Activated T-cell treated with anti-CD3 and anti-CD28 coated beads for 24 hours (primary cell): ENCODE results near the gene NUDT5.
"Not testable (repeated sequence)": the region's sequence is repeated elsewhere in the genome, so short reads cannot be mapped to it uniquely, and the experiment has no call there.

Experiments
- DNase-seq: peaks from one replicate; pipeline ENCODE4 v3.0.0-alpha.2; 2020; ENCODE audit warnings: low read depth

NUDT5 gene

DNA sequence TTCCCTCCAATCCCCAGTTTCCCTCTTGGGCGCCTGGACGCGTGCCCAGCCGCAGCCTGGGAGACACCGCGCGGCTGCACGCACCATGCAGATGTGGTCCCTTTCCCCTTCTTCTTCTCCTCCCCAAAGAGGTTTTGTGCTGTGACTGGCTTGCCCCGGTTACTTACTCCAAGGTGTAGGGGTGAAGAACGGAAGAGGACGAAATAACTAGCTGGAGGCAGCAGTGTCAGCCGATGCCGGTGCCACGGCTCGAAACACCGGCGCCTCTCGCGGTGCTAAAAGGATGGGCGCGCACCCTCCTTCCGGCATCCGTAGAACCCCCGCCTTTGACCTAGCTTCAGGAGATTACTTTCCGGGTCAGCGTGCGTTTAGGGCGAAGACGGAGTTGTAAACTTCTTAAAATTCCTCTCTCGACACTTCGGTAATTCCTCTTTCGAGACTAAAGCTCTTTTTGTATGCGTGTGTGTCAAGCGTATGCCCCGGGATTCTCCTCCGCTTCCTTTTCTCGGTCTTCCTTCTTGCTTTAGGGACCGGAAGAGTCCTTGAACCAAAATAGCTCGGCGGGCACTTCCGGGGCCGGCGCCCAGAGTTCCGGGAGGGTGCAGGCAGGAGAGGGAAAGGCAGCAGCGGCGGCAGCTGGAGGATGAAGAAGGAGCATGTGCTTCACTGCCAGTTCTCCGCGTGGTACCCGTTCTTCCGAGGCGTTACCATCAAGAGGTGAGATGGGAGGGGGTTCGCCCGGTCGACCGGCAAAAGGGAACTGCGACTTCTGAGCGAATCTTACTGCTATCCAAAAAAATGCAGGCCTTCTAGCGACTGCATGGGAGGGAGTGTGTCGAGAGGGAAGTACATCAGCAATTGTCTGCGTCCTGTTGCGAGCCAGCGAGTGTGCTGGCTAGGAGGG, at the start of gene NUDT5, which contains the start of gene CDC123:
NUDT5 (minus strand) TSS at position 289 of the 904 bp plus-strand sequence. CDS start 9,600 bp downstream, outside the sequence.
CDC123 (plus strand) TSS at position 586 of the 904 bp plus-strand sequence; CDS start at position 644, 58 bp downstream.
- DNase-seq: peak; percentile 80

DNA sequence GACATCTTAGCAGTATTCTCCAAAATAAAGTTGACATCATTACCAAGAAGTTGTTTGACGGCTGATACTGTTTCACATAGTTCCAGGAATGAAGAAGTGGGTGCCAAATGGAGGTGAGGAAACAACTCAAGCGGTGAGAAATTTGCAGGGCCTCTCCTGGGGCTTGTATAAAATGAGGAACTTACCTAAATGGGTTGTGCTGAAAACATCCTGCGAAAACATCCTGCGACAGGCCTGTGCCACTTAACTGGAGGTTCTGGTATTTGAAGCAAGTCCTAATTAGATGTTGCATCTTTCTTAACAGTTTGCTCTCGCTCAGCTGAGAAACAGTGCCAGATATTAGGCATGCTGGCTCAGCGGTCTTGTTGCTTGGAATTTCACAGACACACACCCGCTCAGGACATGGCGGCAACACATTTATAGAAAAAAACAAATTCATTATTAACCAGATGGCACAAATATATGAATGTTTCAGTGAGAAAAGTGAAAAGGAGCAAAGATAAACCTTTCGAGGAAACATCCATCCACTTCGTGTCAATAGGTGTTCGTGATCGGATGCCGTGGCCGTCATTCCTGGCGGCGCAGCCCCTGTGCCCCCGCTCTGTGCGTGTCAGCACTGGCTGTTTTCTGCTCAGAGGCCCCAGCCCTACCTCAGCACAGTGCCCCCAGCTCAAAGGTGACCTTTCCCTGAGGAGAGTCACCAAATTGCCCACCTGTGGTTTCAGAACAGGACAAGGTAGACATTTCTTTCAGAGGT, 48.4 kb upstream of the NUDT5 start:
- DNase-seq: no peak

DNA sequence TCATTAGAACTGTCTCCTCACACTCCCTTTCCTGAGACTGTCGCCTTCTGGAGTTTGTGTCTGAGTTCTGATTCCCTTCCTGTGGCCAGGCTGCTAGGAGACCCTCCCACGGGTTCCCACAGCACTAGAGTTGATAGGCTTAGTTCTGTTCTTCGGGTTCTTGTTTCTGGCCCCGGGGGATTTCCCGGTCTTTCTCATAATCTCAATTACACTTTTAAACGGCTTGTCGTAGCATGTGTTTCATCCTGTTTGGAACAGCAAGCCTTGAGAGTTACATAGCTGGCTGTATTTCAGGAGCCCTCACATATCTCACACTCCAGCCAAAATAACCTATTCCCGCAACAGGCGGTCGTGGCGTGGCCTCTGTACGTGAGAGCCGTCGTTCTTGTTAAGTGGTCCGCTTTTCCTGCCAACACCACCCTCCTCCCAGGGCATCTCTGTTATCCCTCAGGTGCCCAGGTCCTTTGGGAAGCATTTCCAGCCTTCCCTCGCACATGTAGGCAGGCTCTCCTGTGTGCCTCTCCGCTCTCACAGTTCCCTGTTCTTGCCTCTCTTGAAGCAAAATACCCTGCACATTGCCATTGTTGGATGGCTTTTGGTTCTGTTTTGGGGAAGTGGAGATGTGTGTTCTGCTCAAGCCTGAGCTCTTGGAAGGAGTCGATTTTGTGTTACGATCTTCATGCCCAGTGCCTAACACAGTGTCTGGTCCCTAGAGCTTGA, 46.3 kb upstream of the NUDT5 start:
- DNase-seq: peak; percentile 24

DNA sequence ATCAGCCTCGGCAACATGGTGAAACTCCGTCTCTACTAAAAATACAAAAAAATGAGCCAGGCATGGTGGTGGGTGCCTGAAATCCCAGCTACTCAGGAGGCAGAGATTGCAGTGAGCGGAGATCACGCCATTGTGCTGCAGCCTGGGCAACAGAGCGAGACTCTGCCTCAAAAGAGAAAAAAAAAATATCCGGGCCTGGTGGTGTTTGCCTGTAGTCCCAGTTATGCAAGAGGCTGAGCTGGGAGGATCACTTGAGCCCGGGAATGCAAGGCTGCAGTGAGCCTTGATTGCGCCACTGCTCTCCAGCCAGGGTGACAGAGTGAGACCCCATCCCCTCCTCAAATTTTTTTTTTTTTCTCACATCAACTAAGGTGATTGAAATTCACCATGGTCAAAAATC, 43.1 kb upstream of the NUDT5 start:
- no peak for DNase-seq

DNA sequence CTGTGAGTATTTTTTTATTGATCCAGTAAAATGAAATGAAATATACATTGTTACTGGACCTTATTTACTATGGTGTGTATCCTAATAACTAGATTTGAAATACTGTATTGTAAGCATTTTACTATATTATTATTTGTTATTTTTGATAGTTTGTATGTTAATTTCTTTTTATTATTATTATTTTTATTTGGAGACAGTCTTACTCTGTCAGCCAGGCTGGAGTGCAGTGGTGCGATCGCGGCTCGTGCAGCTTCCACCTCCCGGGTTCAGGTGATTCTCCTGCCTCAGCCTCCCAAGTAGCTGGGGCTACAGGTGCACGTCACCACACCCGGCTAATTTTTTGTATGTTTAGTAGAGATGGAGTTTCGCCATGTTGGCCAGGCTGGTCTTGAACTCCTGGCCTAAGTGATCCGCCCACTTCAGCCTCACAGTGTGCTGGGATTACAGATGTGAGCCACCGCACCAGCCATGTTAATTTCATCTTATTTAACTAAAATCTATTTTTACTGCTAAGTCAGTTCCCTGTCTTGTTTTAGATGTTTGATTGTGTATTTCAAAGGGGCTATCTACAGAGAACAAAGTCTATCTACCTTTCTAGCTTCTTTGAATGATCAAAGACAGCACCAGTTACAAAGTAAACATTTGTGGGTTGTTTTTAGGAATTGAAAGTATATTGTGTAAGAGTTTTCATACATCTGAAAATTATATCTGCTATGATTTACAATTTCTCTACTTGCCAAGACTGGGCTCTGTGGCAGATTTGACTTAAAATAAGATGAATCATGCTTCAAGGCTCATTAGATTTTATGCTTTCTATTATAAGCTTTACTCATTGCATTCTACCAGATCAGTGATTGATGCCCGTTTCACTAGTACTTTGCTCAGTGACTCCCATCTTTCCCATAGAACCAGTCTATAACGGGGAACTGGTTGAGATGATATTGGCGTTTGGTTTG, 41.9 kb upstream of the NUDT5 start:
- no peak for DNase-seq

DNA sequence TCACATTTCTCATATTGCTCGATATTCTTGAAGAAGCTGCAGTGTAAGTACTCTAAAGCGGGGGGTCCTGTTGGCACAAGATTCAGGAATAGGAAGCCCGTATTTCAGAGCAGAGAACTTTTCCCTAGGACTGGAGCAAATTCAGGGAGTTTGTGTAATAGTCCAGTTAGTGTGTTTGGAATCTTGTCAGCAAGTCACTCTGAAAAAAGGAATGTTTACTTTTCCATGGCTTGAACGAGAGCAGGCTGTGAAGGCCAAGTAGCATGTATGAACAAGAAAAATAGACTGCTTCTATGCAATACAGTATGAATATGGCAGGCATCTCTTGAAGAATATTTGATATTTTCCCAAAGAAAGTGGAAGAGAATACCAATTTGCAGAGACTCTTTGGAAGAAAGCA, 40.1 kb upstream of the NUDT5 start:
- no peak for DNase-seq

DNA sequence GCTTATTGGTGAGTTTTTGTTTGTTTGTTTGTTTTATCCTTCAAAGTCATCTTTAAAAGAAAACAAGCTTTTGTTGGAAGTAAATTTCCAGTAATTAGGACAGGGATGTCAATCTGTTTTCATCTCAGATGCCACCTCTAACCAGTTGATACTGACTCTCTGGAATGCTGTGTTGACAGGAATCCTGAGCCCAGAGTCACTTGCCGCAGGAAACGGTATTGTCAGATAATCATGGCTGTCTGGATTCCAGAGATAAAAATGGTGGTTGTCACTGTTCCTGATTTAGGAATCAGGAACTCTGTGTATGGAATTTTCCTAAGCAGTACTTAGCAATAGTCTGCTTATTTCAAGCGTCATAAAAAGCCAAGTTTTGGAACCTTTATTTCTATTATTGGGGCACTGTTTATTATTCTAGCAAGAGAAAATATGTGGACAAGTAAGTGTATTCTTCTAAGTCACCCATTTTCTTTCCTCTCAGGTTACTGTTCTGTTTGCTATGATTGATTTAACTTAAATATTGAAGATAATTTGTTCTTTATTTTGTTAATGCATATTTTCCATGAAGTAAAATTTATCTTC, 39.5 kb upstream of the NUDT5 start:
- no peak for DNase-seq

DNA sequence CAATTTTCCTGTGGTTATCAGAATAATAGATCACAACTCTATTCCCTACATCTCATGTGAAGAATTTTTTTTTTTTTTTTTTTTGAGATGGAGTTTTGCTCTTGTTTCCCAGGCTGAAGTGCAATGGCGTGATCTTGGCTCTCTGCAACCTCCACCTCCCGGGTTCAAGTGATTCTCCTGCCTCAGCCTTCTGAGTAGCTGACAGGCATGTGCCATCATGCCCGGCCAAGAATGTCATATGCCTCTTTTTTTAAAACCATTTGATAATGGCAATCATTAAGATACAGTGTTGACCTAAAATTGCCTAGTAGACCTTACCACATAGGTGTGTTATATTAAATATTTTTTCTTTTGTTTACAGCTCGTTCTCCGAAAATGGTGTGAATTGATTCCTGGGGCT, 39.0 kb upstream of the NUDT5 start:
- DNase-seq: not testable (repeated sequence)

DNA sequence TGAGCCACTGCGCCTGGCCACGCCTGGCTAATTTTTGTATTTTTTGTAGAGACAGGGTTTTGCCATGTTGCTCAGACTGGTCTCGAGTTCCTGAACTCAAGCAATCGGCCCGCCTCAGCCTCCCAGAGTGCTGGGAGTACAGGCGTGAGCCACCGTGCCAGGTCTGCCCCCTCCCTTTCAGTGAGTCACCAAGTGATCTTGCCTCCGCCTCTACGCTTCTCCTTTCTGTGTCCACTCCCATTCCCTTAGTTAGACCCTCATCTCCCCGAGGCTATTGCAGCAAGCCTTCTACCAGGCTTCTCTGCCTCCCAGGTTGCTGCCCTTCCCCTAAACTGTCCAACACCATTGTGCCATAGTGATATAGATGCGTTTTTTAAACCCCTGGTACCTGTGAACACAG, 33.2 kb upstream of the NUDT5 start:
- DNase-seq: no peak

DNA sequence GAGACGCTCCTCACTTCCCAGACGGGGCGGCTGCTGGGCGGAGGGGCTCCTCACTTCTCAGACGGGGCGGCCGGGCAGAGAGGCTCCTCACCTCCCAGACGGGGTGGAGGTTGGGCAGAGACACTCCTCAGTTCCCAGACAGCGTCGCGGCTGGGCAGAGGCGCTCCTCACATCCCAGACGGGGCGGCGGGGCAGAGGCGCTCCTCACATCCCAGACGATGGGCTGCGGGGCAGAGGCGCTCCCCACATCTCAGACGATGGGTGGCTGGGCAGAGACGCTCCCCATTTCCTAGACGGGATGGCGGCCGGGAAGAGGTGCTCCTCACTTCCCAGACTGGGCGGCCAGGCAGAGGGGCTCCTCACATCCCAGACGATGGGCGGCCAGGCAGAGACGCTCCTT, 30.7 kb upstream of the NUDT5 start:
- not testable (repeated sequence) for DNase-seq

DNA sequence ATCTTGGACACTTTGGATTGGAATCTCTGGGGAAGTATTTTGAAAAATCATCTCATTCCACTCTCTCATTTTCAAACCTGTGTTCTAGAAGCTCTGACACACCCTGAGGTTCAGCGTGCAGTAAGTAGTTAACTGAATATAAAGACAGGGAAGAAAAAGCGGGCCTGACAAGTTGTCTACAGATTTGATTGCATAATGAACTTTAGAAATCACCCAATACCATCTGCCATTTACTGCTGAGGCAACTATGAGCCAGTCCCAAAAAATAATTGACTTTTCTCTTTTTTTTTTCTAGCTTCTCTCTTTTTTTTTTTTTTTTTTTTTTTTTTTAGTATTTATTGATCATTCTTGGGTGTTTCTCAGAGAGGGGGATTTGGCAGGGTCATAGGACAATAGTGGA, 29.8 kb upstream of the NUDT5 start:
- no peak for DNase-seq

DNA sequence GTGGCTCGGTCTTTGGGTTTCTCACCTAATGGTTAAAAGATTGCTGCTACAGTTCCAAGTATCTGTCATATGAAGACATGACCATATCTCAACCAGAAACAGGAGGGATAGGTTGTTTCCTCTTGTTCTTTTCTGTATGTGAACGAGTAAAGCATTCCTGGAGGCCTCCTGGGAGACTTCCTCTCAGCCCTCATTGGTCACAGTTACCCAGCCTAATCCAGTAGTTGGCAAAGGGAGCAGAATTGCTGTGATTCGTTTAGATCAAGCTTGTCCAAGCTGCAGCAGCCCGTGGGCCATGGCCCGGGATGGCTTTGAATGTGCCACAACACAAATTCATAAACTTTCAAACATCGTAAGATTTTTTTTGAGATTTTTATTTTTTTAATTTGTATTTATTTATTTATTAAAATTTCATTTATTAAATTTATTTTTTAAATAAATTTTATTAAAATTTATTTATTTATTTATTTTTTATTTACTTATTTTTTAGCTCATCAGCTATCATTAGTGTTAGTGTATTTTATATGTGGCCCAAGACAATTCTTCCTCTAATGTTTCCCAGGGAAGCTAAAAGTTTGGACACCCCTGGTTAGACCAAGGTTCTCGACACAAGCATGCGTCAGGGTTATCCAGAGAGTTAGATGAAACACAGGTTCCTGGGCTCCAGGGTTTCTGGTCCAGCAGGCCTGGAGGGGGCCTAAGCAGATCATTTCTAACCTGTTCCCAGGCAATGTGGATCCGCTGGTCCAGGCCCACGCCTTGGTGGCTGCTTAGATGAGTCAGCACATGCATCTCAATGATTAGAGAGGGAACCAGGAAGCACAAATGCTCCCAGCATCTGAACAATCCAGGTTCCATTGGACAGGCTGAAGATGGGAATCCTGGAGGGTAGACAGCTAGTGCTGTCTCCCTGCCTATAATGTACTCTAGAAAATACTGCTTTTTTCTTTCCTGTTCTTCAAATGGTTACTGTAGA, 25.9 kb upstream of the NUDT5 start:
- no peak for DNase-seq

DNA sequence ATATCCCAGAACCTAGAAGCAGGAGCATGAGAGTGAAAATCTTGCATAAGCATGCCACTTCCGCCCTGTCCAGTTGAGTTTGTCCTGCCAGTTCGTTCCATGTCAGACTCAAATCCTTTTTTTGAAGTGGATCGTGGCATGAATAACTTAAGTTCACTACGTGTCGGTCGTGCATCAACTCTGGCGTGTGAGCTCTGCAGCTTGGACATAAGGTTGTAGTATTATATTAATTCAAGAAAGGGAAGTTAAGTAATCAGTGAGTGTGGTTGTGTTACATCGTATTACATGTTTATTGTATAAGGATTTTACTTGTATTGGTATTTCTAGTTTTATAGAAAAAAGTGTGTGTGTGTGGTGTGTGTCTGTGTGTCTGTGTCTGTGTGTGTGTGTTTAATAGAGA, 23.3 kb upstream of the NUDT5 start:
- DNase-seq: no peak

DNA sequence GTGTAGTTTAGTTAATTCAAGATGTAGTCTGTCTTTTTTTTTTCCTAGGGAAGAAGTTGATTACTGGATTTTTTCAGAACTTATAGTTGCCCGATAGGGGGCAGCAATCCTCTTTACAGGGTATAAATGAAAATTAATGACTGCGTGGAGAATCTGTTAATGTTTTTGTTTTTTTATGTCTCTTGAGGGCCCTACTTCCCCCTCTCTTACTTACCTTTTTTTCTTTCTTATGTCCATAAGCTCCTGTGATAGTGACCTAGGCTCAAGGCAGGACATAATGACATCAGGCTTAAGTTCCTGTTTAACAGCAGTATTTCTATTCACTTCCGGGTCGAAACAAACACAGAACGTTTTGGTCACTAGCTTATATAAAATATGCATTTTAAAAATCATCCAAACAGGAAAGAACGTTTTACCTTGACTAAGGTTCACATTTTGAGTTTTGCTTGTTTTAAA, 19.1 kb upstream of the NUDT5 start:
- DNase-seq: peak; percentile 23

DNA sequence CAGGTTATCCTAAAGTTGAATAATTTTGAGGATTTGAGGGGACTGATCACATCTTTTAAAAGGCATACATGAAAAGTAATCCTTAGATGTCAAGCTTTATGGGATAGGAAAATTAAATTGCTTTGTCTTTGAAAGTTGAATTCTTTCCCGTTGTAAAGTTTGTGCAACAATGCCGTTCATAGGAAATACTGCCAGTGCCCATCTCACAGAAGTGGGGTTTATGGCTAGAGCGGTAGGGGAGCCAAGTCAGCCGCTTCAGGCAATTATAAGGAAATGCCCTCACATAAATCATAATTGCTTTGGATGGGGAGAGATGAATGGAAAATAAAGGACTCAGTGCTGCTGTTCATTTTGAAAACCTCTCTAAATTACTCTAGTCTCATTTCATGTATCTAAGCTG, 18.4 kb upstream of the NUDT5 start:
- no peak for DNase-seq

DNA sequence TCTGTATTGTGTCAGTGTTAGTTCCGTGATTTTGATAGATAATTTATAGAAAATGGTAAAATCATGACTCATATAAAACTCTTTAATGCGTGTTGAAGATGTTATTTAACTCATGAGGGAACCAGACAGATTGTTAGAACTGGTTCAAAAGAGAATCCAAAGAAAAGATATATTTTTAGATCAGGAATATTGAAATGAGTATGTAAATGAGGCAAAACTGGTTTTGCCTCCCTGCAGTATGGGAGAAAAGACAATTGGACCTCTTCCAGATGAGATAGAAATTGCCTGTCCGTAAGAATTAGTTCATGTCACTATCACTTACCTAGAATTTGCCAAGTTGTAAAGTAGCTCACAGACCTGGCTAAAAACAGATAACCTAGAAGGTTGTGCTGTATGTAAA, 17.9 kb upstream of the NUDT5 start:
- no peak for DNase-seq

DNA sequence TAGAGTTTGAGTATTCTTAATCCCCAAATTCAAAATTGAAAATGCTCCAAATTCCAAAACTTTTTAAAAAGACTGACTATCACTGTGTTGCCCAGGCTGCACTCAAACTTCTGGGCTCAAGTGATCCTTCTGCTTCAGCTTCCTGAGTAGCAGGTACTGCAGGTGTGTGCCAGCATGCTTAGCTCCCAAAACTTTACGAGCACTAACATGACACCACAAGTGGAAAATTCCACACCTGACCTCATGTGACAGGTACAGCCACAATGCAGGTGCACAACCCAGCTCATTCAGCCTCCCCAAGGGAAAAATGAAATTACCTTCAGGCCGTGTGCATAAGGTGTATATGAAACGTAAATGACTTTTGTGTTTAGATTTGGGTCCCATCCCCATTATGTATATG, 16.8 kb upstream of the NUDT5 start:
- DNase-seq: no peak

DNA sequence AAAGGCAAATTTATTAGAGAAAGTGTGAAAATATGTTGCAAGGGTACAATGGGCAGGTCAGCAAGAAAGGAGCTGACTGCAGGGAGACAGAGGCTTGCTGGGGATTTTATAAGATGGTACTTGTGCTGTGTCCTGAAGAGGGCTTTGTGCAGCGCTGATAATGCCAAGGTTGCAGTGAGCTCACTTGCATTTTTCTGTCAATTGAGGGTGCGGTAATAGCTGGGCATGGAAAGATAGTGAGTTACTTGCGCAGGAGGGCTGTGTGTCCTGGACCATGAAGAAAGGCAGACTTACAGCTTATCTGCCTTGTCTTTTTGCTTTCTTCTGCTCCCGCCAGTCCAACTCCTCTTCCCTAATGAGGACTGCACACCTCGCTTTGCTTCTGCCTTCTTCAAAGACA, 12.8 kb upstream of the NUDT5 start:
- DNase-seq: no peak

DNA sequence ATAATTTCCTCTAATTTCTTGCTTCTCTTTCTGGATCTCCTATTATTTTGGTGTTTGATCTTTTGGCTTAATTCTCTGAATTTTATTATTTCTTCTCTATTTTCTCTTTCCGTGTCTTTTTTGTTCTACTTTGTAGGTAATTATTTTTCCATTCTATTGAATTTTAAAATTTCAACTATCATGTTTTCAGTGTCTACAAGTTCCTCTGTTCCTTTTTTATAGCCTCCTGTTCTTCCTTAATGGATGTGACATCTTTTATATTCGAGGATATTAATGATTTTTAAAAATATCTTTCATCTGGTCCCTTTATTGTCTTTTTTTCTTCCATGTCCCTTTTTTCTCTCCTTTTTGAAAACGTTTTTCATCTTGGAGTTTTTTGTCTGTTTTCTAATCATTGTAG, 11.4 kb upstream of the NUDT5 start:
- DNase-seq: no peak

DNA sequence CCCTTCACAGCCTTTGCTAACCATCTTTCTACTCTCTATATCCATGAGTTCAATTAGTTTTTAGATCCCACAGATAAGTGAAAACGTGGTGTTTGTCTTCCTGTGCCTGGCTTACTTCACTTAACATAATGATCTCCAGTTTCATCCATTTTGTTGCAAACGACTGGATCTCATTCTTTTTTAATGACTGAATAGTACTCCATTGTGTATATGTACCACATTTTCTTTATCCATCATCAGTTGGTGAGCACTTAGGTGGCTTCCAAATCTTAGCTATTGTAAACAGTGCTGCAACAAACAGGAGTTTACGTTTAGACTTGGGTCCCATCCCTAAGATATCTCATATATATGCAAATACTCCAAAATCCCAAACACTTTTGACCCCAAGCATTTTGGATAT, 9.4 kb upstream of the NUDT5 start:
- DNase-seq: no peak
